ENCODE results near the gene MS4A6E. TPM values are rescaled to one million over a fixed set of nuclear protein-coding genes. Genes with fewer than 3 reads are reported as not detected.

MS4A6E gene
- total and polyA plus RNA-seq, 2 experiments from 2014 or later, result not detected

- H3K4me2 ChIP-seq, result no peak overlapping the region
- peaks cover 19% of the 10 kb centered on the region for H3K36me3 Mint-ChIP-seq (ENCODE audit: low read depth)
- no peak overlapping the region for H3K4me3 ChIP-seq
- H3K27ac ChIP-seq (ENCODE audit: low read depth), result no peak overlapping the region
- no peaks in the 10 kb centered on the region for H4K20me1 ChIP-seq (replicated peaks; ENCODE audit: insufficient read depth)
- peaks cover 15% of the 10 kb centered on the region for H3K4me1 ChIP-seq (ENCODE audit: insufficient read depth)
- DNase-seq (ENCODE audit: low spot score) (no peak), ATAC-seq (no peak)
- no peaks in the 10 kb centered on the region for H3K79me2 ChIP-seq (replicated peaks; ENCODE audit: insufficient read depth)
- H2AFZ ChIP-seq, result no peak overlapping the region
- no peaks in the 10 kb centered on the region for H3K9me2 ChIP-seq (ENCODE audit: insufficient read depth)
- no peaks in the 10 kb centered on the region for H3K36me3 ChIP-seq (ENCODE audit: insufficient read depth)
- H3F3A ChIP-seq (replicated peaks; ENCODE audit: low read depth), result no peaks in the 10 kb centered on the region
- peaks cover 25% of the 10 kb centered on the region for H3K4me1 Mint-ChIP-seq
- H3K9me3 Mint-ChIP-seq, result peaks cover 12% of the 10 kb centered on the region
- H3K4me3 Mint-ChIP-seq, result no peak overlapping the region
- TF ChIP-seq NANOG (IDR thresholded peaks at IDR 0.05; ENCODE audit: borderline replicate concordance) (no peak), EZH2 (IDR thresholded peaks at IDR 0.05; ENCODE audit: low read depth, unreplicated experiment) (no peak), STAT1 (IDR thresholded peaks at IDR 0.05; ENCODE audit: unreplicated experiment) (no peak), CREB1 (CRISPR knock-in tag; IDR thresholded peaks at IDR 0.05; ENCODE audit: low read depth) (no peak), JUNB (IDR thresholded peaks at IDR 0.05; ENCODE audit: unreplicated experiment) (no peak), POLR2AphosphoS5 (IDR thresholded peaks at IDR 0.05; ENCODE audit: low read depth) (no peak), EZH2phosphoT487 (IDR thresholded peaks at IDR 0.05; ENCODE audit: unreplicated experiment) (no peak), ZNF114 (CRISPR knock-in tag; IDR thresholded peaks at IDR 0.05) (no peak), ETS1 (IDR thresholded peaks at IDR 0.05) (no peak), CTCF (conservative IDR thresholded peaks at IDR 0.05; ENCODE audit: low read depth in 2 of 2) (no peak), ZNF331 (CRISPR knock-in tag; IDR thresholded peaks at IDR 0.05; ENCODE audit: low read depth) (no peak)
- TF ChIP-seq, protein P1, sequence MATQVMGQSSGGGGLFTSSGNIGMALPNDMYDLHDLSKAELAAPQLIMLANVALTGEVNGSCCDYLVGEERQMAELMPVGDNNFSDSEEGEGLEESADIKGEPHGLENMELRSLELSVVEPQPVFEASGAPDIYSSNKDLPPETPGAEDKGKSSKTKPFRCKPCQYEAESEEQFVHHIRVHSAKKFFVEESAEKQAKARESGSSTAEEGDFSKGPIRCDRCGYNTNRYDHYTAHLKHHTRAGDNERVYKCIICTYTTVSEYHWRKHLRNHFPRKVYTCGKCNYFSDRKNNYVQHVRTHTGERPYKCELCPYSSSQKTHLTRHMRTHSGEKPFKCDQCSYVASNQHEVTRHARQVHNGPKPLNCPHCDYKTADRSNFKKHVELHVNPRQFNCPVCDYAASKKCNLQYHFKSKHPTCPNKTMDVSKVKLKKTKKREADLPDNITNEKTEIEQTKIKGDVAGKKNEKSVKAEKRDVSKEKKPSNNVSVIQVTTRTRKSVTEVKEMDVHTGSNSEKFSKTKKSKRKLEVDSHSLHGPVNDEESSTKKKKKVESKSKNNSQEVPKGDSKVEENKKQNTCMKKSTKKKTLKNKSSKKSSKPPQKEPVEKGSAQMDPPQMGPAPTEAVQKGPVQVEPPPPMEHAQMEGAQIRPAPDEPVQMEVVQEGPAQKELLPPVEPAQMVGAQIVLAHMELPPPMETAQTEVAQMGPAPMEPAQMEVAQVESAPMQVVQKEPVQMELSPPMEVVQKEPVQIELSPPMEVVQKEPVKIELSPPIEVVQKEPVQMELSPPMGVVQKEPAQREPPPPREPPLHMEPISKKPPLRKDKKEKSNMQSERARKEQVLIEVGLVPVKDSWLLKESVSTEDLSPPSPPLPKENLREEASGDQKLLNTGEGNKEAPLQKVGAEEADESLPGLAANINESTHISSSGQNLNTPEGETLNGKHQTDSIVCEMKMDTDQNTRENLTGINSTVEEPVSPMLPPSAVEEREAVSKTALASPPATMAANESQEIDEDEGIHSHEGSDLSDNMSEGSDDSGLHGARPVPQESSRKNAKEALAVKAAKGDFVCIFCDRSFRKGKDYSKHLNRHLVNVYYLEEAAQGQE (IDR thresholded peaks at IDR 0.05; ENCODE audit: unreplicated experiment), result no peak
- TF ChIP-seq, protein P2, sequence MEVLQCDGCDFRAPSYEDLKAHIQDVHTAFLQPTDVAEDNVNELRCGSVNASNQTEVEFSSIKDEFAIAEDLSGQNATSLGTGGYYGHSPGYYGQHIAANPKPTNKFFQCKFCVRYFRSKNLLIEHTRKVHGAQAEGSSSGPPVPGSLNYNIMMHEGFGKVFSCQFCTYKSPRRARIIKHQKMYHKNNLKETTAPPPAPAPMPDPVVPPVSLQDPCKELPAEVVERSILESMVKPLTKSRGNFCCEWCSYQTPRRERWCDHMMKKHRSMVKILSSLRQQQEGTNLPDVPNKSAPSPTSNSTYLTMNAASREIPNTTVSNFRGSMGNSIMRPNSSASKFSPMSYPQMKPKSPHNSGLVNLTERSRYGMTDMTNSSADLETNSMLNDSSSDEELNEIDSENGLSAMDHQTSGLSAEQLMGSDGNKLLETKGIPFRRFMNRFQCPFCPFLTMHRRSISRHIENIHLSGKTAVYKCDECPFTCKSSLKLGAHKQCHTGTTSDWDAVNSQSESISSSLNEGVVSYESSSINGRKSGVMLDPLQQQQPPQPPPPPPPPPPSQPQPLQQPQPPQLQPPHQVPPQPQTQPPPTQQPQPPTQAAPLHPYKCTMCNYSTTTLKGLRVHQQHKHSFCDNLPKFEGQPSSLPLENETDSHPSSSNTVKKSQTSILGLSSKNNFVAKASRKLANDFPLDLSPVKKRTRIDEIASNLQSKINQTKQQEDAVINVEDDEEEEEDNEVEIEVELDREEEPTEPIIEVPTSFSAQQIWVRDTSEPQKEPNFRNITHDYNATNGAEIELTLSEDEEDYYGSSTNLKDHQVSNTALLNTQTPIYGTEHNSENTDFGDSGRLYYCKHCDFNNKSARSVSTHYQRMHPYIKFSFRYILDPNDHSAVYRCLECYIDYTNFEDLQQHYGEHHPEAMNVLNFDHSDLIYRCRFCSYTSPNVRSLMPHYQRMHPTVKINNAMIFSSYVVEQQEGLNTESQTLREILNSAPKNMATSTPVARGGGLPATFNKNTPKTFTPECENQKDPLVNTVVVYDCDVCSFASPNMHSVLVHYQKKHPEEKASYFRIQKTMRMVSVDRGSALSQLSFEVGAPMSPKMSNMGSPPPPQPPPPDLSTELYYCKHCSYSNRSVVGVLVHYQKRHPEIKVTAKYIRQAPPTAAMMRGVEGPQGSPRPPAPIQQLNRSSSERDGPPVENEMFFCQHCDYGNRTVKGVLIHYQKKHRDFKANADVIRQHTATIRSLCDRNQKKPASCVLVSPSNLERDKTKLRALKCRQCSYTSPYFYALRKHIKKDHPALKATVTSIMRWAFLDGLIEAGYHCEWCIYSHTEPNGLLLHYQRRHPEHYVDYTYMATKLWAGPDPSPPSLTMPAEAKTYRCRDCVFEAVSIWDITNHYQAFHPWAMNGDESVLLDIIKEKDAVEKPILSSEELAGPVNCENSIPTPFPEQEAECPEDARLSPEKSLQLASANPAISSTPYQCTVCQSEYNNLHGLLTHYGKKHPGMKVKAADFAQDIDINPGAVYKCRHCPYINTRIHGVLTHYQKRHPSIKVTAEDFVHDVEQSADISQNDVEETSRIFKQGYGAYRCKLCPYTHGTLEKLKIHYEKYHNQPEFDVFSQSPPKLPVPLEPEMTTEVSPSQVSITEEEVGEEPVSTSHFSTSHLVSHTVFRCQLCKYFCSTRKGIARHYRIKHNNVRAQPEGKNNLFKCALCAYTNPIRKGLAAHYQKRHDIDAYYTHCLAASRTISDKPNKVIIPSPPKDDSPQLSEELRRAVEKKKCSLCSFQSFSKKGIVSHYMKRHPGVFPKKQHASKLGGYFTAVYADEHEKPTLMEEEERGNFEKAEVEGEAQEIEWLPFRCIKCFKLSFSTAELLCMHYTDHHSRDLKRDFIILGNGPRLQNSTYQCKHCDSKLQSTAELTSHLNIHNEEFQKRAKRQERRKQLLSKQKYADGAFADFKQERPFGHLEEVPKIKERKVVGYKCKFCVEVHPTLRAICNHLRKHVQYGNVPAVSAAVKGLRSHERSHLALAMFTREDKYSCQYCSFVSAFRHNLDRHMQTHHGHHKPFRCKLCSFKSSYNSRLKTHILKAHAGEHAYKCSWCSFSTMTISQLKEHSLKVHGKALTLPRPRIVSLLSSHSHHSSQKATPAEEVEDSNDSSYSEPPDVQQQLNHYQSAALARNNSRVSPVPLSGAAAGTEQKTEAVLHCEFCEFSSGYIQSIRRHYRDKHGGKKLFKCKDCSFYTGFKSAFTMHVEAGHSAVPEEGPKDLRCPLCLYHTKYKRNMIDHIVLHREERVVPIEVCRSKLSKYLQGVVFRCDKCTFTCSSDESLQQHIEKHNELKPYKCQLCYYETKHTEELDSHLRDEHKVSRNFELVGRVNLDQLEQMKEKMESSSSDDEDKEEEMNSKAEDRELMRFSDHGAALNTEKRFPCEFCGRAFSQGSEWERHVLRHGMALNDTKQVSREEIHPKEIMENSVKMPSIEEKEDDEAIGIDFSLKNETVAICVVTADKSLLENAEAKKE (CRISPR knock-in tag; IDR thresholded peaks at IDR 0.05), result no peak
- no peak overlapping the region for H3K27ac Mint-ChIP-seq
- H3K27me3 Mint-ChIP-seq (ENCODE audit: insufficient read depth, low read depth, poor library complexity), result peaks cover 4% of the 10 kb centered on the region
- H3K27me3 ChIP-seq (ENCODE audit: insufficient read depth), result no peaks in the 10 kb centered on the region
Measured at GRCh38 chr11:60281485-60281884, 45.6 kb upstream of the MS4A6E start.

Measured in GM23338 (cell line).